Nephron progenitor cell (in vitro differentiated cells): ENCODE data around the gene SCGB1D2.
"Not testable (repeated sequence)": the region's sequence is repeated elsewhere in the genome, so short reads cannot be mapped to it uniquely, and the experiment has no call there.

Experiments
- DNase-seq: peaks from one replicate; pipeline ENCODE4 v3.0.0; 2021
- H3K27ac Mint-ChIP-seq: 2 replicates; pipeline ENCODE4 v1.8.0; 2021; ENCODE audit warnings: mild to moderate bottlenecking, moderate library complexity, mixed read lengths
- H3K27me3 Mint-ChIP-seq: 2 replicates; pipeline ENCODE4 v1.8.0; 2021; ENCODE audit warnings: mild to moderate bottlenecking, low read depth, mixed read lengths; ENCODE audit not compliant: poor library complexity
- H3K36me3 Mint-ChIP-seq: 2 replicates; pipeline ENCODE4 v1.8.0; 2021; ENCODE audit warnings: low read depth, mixed read lengths
- H3K4me1 Mint-ChIP-seq: 2 replicates; pipeline ENCODE4 v1.8.0; 2021; ENCODE audit warnings: mixed read lengths
- H3K4me3 Mint-ChIP-seq: 2 replicates; pipeline ENCODE4 v1.8.0; 2021; ENCODE audit warnings: mild to moderate bottlenecking, moderate library complexity, mixed read lengths
- H3K9me3 Mint-ChIP-seq: 2 replicates; pipeline ENCODE4 v1.8.0; 2021; ENCODE audit warnings: mild to moderate bottlenecking, moderate library complexity, mixed read lengths
- TF ChIP-seq, protein P1 (sequence below): fragments of 200-600 bp; sonication (generic); IDR thresholded peaks from 2 replicates; pipeline ENCODE4 v1.5.0; 2021; ENCODE audit warnings: antibody characterized with exemption

Gene SCGB1D2, protein sequence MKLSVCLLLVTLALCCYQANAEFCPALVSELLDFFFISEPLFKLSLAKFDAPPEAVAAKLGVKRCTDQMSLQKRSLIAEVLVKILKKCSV

DNA sequence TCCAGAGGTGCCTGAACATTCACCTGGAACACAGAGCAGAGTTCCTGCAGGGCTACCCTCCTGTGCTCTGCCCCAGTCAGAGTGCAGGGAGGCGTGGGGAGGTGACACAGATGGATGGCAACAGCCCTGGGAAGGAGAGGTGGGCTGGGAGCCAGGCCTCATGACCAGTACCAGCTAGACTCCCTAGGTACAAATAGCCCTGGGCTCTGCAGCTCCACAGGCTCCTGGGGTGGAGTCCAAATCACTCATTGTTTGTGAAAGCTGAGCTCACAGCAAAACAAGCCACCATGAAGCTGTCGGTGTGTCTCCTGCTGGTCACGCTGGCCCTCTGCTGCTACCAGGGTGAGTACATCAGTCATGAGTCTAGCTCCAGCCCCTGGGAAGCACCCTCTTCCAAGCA lies at the start of gene SCGB1D2:
SCGB1D2 (plus strand) TSS at position 219 of the 400 bp plus-strand sequence; CDS start at position 288, 69 bp downstream.
- TF ChIP-seq, protein P1, sequence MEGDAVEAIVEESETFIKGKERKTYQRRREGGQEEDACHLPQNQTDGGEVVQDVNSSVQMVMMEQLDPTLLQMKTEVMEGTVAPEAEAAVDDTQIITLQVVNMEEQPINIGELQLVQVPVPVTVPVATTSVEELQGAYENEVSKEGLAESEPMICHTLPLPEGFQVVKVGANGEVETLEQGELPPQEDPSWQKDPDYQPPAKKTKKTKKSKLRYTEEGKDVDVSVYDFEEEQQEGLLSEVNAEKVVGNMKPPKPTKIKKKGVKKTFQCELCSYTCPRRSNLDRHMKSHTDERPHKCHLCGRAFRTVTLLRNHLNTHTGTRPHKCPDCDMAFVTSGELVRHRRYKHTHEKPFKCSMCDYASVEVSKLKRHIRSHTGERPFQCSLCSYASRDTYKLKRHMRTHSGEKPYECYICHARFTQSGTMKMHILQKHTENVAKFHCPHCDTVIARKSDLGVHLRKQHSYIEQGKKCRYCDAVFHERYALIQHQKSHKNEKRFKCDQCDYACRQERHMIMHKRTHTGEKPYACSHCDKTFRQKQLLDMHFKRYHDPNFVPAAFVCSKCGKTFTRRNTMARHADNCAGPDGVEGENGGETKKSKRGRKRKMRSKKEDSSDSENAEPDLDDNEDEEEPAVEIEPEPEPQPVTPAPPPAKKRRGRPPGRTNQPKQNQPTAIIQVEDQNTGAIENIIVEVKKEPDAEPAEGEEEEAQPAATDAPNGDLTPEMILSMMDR = no peak
- H3K27ac Mint-ChIP-seq = no peak within 1 kb of the TSS
- H3K4me3 Mint-ChIP-seq = no peak within 1 kb of the TSS
- H3K36me3 Mint-ChIP-seq = no peaks in the 10 kb centered on the region
- peaks cover 6% of the 10 kb centered on the region for H3K4me1 Mint-ChIP-seq
- H3K27me3 Mint-ChIP-seq = peaks cover 11% of the 10 kb centered on the region
- H3K9me3 Mint-ChIP-seq = no peaks in the 10 kb centered on the region
- DNase-seq = no peak

DNA sequence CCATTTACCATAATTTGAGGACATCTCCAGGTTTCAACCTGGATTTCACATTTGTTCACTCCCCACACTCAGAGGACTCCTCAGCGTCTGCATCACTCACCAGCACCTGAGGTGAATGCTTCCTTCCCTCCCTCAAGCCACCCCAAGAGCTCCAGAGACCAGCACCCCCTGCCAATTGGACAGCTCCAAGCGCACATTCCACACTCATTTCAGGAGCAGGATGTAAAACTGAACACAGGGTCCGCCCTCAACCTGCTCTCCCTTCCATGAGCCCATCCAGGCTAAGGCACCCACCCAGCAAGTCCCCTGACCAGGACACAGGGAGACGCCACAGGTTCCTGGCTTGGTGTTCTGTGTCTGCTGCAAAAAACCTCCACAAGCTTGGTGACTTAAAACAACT lies 48.1 kb upstream of the SCGB1D2 start:
- no peaks in the 10 kb centered on the region for H3K4me1 Mint-ChIP-seq
- H3K36me3 Mint-ChIP-seq = no peaks in the 10 kb centered on the region
- H3K27me3 Mint-ChIP-seq = peaks cover 62% of the 10 kb centered on the region
- no peaks in the 10 kb centered on the region for H3K9me3 Mint-ChIP-seq
- TF ChIP-seq, protein P1 = no peak
- peak; percentile 54 for DNase-seq
- H3K4me3 Mint-ChIP-seq = no peak overlapping the region
- no peak overlapping the region for H3K27ac Mint-ChIP-seq

DNA sequence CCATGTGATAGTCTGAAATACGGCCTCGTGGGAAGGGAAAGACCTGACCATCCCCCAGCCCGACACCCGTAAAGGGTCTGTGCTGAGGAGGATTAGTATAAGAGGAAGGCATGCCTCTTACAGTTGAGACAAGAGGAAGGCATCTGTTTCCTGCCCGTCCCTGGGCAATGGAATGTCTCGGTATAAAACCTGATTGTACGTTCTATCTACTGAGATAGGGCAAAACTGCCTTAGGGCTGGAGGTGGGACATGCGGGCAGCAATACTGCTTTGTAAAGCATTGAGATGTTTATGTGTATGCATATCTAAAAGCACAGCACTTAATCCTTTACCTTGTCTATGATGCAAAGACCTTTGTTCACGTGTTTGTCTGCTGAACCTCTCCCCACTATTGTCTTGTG lies 47.0 kb upstream of the SCGB1D2 start:
- not testable (repeated sequence) for H3K36me3 Mint-ChIP-seq, H3K9me3 Mint-ChIP-seq, DNase-seq, H3K4me3 Mint-ChIP-seq, H3K27ac Mint-ChIP-seq, H3K4me1 Mint-ChIP-seq
- H3K27me3 Mint-ChIP-seq = peaks cover 54% of the 10 kb centered on the region

DNA sequence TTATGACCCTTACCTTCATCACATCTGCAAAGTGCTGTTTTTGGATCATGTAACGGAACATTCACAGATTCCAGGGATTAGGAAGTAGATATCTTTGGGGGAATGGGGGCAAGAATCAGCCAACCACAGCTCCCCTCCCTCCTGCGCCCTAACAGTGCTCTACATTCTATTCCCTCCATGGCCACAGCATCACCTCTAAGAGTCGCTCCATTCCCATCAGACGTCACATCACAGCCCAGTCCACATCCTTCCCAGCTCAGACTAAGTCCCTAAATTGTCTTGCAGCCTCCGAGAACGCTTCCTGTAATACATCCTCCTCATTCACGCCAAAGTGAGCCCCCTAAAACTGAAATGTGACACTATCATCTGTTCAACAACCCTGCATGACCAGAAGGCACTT lies 46.1 kb upstream of the SCGB1D2 start:
- H3K27ac Mint-ChIP-seq = no peak overlapping the region
- TF ChIP-seq, protein P1 = no peak
- H3K36me3 Mint-ChIP-seq = no peaks in the 10 kb centered on the region
- no peaks in the 10 kb centered on the region for H3K4me1 Mint-ChIP-seq
- H3K4me3 Mint-ChIP-seq = no peak overlapping the region
- peaks cover 58% of the 10 kb centered on the region for H3K27me3 Mint-ChIP-seq
- no peak for DNase-seq
- H3K9me3 Mint-ChIP-seq = no peaks in the 10 kb centered on the region

DNA sequence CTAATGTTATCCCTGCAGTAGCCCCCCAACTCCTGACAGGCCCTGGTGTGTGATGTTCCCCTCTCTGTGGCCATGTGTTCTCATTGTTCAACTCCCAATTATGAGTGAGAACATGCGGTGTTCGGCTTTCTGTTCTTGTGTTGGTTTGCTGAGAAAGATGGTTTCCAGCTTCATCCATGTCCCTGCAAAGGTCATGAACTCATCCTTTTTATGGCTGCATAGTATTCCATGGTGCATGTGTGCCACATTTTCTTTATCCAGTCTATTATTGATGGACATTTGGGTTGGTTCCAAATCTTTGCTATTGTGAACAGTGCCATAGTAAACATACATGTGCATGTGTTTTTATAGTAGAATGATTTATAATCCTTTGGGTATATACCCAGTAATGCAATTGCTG lies 44.6 kb upstream of the SCGB1D2 start:
- not testable (repeated sequence) for H3K9me3 Mint-ChIP-seq, DNase-seq, H3K4me1 Mint-ChIP-seq, H3K36me3 Mint-ChIP-seq, H3K27ac Mint-ChIP-seq, H3K4me3 Mint-ChIP-seq
- peaks cover 54% of the 10 kb centered on the region for H3K27me3 Mint-ChIP-seq

DNA sequence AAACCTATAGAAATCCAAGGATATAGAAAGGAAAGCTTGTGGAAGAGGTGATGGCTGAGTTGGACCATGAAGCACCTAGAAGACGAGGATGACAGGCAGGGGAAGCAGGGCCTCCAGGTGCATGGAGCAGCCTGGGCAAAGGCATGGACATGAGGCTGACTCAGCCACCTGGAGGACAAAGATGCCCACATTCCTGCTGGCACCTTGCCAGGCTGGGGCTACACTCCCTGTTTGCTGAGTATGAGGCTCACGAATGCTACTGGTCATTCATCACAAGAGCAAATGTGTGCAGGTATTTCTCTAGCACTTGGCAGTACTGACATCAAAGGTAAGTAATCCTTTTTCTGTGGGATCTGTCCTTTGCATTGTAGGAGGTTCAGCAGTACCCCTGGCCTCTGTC lies 40.7 kb upstream of the SCGB1D2 start:
- H3K27ac Mint-ChIP-seq = no peak overlapping the region
- peaks cover 28% of the 10 kb centered on the region for H3K27me3 Mint-ChIP-seq
- no peak for DNase-seq
- H3K4me1 Mint-ChIP-seq = no peaks in the 10 kb centered on the region
- TF ChIP-seq, protein P1 = no peak
- H3K9me3 Mint-ChIP-seq = no peaks in the 10 kb centered on the region
- H3K36me3 Mint-ChIP-seq = no peaks in the 10 kb centered on the region
- no peak overlapping the region for H3K4me3 Mint-ChIP-seq

DNA sequence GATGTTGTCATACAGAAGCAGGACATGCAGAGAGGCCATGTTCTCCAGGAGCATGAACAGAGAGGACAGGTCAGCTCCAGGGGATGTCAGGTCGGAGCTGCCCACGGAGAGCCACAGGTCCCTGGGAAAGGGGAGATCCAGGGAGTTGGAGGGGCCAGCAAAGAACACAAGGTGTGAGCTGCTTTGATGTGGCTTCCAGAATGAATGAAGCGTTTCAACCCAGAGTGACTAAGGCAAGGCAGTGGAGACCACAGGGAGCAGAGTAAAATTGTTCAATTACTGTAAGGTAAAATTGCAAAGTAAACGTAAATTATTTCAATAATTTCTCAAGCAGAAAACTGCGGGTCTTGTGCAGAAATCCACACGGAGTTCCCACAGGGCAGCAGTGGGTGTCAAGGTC lies 39.1 kb upstream of the SCGB1D2 start:
- Mint-ChIP-seq H3K27ac (no peak overlapping the region), H3K9me3 (no peaks in the 10 kb centered on the region), H3K4me1 (no peaks in the 10 kb centered on the region), H3K36me3 (no peaks in the 10 kb centered on the region), H3K4me3 (no peak overlapping the region), H3K27me3 (peaks cover 31% of the 10 kb centered on the region)
- no peak for DNase-seq
- TF ChIP-seq, protein P1 = no peak
